Loucy (cell line): ENCODE data around the gene CAST.

ENCODE experiments used
- CTCF ChIP-seq: fragments of 200-600 bp; sonication (generic); conservative IDR thresholded peaks from 2 replicates; pipeline ENCODE4 v1.5.1; 2014; ENCODE audit warnings: mild to moderate bottlenecking, antibody characterized with exemption, low read length
- EZH2phosphoT487 ChIP-seq: fragments of 200-600 bp; IDR thresholded peaks from 2 replicates; pipeline ENCODE4 v1.6.1; 2018; ENCODE audit warnings: antibody characterized with exemption, mild to moderate bottlenecking, moderate library complexity, borderline replicate concordance

DNA sequence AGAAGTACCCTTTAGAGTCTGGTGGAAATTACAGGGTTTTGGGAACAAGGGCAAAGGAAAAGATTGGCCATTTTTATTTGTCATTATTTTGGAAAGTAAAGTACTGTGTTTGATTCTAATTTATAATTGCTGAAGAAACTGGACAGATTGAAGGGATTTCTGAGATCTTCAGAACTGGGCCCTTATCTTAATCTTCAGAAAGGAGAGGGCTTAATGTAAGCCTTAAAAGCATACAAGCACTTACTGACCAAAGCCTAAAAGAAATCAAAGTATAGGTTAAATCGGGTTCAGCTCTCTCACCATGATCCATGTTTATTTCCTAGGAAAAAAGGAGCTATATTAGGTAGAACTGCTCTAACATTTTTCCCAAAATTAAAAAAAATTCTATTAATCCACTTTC, 109.9 kb downstream of the CAST start:
- no peak for TF ChIP-seq CTCF
- TF ChIP-seq EZH2phosphoT487: no peak
